Sigmoid colon (tissue), 7 donors: ENCODE data around the gene R3HDM2. TPM values are rescaled to one million over a fixed set of nuclear protein-coding genes. Genes with fewer than 3 reads are reported as not detected.

Experiments used
- DNase-seq: peaks from one replicate; pipeline ENCODE4 v3.0.0-alpha.2; 2019
- H3K27ac ChIP-seq, 4 donors: fragments of 200-600 bp; sonication (generic); one replicate each; pipeline ENCODE4 v1.5.1; 2016 to 2019; ENCODE audit warnings: mild to moderate bottlenecking in 1 of 4
- H3K27me3 ChIP-seq, 3 donors: fragments of 200-600 bp; sonication (generic); one replicate each; pipeline ENCODE4 v1.5.1; 2019; ENCODE audit warnings: mild to moderate bottlenecking in 1 of 3
- H3K36me3 ChIP-seq, 4 donors: fragments of 200-600 bp; sonication (generic); one replicate each; pipeline ENCODE4 v1.5.1; 2016 to 2019
- H3K4me1 ChIP-seq, 4 donors: fragments of 200-600 bp; sonication (generic); one replicate each; pipeline ENCODE4 v1.5.1; 2017 to 2019
- H3K4me3 ChIP-seq, 4 donors: fragments of 200-600 bp; sonication (generic); one replicate each; pipeline ENCODE4 v1.5.1; 2017 to 2019; ENCODE audit warnings: mild to moderate bottlenecking in 2 of 4, moderate library complexity in 1 of 4
- H3K9me3 ChIP-seq, 4 donors: fragments of 200-600 bp in 3 of 4; sonication (generic) in 3 of 4; one replicate each; pipeline versions ENCODE4 v1.5.1 to v1.6.1; 2013 to 2019
- CTCF ChIP-seq, 4 experiments: fragments of 450-650 bp in 3 of 4; fragments of 200-600 bp in 1 of 4; IDR thresholded peaks; one replicate each; pipeline ENCODE4 v1.5.1; 2016 to 2019; ENCODE audit warnings: antibody characterized with exemption in 4 of 4, mild to moderate bottlenecking in 3 of 4, moderate library complexity in 2 of 4
- EP300 ChIP-seq, 4 donors: sonication (generic); formaldehyde crosslinking; IDR thresholded peaks; one replicate each; pipeline ENCODE4 v1.6.1; 2017; ENCODE audit warnings: antibody characterized with exemption in 4 of 4
- POLR2A ChIP-seq, 2 donors: fragments of 450-650 bp; IDR thresholded peaks; one replicate each; pipeline ENCODE4 v1.6.1; 2016; ENCODE audit warnings: antibody characterized with exemption in 2 of 2, mild to moderate bottlenecking in 2 of 2, moderate library complexity in 2 of 2
- POLR2AphosphoS5 ChIP-seq, 4 donors: sonication (generic); formaldehyde crosslinking; IDR thresholded peaks; one replicate each; pipeline ENCODE4 v1.6.1; 2017; ENCODE audit warnings: antibody characterized with exemption in 4 of 4
- WGBS, 2 donors: extraction: QIAGEN DNeasy Blood & Tissue Kit; methylation state at CpG; one replicate each; pipeline ENCODE4 v1.1.7; 2013; 5-methylcytosine and 5-hydroxymethylcytosine counted together
- intact Hi-C: fragments of 100-400 bp; cut with DNase I; formaldehyde crosslinking; loops from one replicate; pipeline ENCODE4 v1.15.1; 2023
- polyA plus RNA-seq, 3 donors: library from polyadenylated mRNA; stranded (reverse); fragments of 200-250 nt; gene quantifications; one replicate each; pipeline ENCODE4 v1.2.3, GENCODE V29; 2013
- total RNA-seq, 4 donors: library from RNA; depleted of rRNA; stranded (reverse); fragments of >200 nt; gene quantifications; one replicate each; pipeline ENCODE4 v1.1.0, GENCODE V29; 2016
- donor health status: healthy with polysubstance abuse.
- donor health status: Bipolar disorder and iron deficiency.
- donor health status: healthy.

R3HDM2 gene
- total and polyA plus RNA-seq, 7 donors: 10.9 to 37.7 (median 28.3) TPM

- Histone ChIP-seq H3K4me1 (peaks cover 0 to 15% (median 13%) of the 10 kb centered on the region in 4 donors), H3K27ac (no peak overlapping the region), H3K9me3 (no peaks in the 10 kb centered on the region), H3K36me3 (no peaks in the 10 kb centered on the region), H3K27me3 (peaks cover 12 to 67% (median 23%) of the 10 kb centered on the region in 3 donors), H3K4me3 (no peak overlapping the region)
- intact Hi-C loops: no loop called here
- DNase-seq: no peak
- no peak for TF ChIP-seq POLR2AphosphoS5 (IDR thresholded peaks at IDR 0.05)
- no peak for TF ChIP-seq POLR2A (IDR thresholded peaks at IDR 0.05)
- no peak for TF ChIP-seq EP300 (IDR thresholded peaks at IDR 0.05)
- TF ChIP-seq CTCF (IDR thresholded peaks at IDR 0.05): no peak
- WGBS, 2 donors: 56 to 80% methylated on average over 4 of the region's 4 CpGs
Measured at GRCh38 chr12:57470970-57471656, 40.3 kb upstream of the R3HDM2 start.

GRCh38 chr12:57470286-57470969, 39.6 kb upstream of the R3HDM2 start:
- Histone ChIP-seq H3K4me3 (no peak overlapping the region), H3K27me3 (peaks cover 9 to 60% (median 16%) of the 10 kb centered on the region in 3 donors), H3K9me3 (no peaks in the 10 kb centered on the region), H3K36me3 (no peaks in the 10 kb centered on the region), H3K4me1 (peaks cover 0 to 8% (median 6%) of the 10 kb centered on the region in 4 donors), H3K27ac (no peak overlapping the region)
- TF ChIP-seq POLR2AphosphoS5 (IDR thresholded peaks at IDR 0.05) (no peak), EP300 (IDR thresholded peaks at IDR 0.05) (no peak), POLR2A (IDR thresholded peaks at IDR 0.05) (no peak), CTCF (IDR thresholded peaks at IDR 0.05) (no peak)
- WGBS, 2 donors: 92 to 93% methylated on average over 14 of the region's 14 CpGs
- DNase-seq: no peak
- intact Hi-C loops: no loop called here

- Histone ChIP-seq H3K9me3 (no peaks in the 10 kb centered on the region), H3K27ac (no peak overlapping the region), H3K36me3 (no peaks in the 10 kb centered on the region), H3K27me3 (peaks cover under 1 to 51% (median 7%) of the 10 kb centered on the region in 3 donors), H3K4me3 (no peak overlapping the region), H3K4me1 (no peaks in the 10 kb centered on the region)
- TF ChIP-seq POLR2A (IDR thresholded peaks at IDR 0.05): no peak
- TF ChIP-seq POLR2AphosphoS5 (IDR thresholded peaks at IDR 0.05): no peak
- no peak for TF ChIP-seq EP300 (IDR thresholded peaks at IDR 0.05)
- no peak for TF ChIP-seq CTCF (IDR thresholded peaks at IDR 0.05)
- no peak for DNase-seq
- intact Hi-C loops: no loop called here
- WGBS, 2 donors: 87 to 90% methylated on average over 10 of the region's 10 CpGs
Measured at GRCh38 chr12:57469296-57470164, 38.7 kb upstream of the R3HDM2 start.

- Histone ChIP-seq H3K4me3 (no peak overlapping the region), H3K4me1 (peaks cover 0 to 1% (median 0%) of the 10 kb centered on the region in 4 donors), H3K27ac (no peak overlapping the region), H3K36me3 (no peaks in the 10 kb centered on the region), H3K9me3 (no peaks in the 10 kb centered on the region), H3K27me3 (peaks cover 0 to 36% (median 0%) of the 10 kb centered on the region in 3 donors)
- DNase-seq: no peak
- WGBS, 2 donors: 83 to 88% methylated on average over 11 of the region's 11 CpGs
- intact Hi-C loops: no loop called here
- TF ChIP-seq EP300 (IDR thresholded peaks at IDR 0.05): no peak
- no peak for TF ChIP-seq POLR2A (IDR thresholded peaks at IDR 0.05)
- TF ChIP-seq POLR2AphosphoS5 (IDR thresholded peaks at IDR 0.05): no peak
- no peak for TF ChIP-seq CTCF (IDR thresholded peaks at IDR 0.05)
Measured at GRCh38 chr12:57467915-57468314, 37.1 kb upstream of the R3HDM2 start.
